HCT116 (cell line): ENCODE measurements around the gene CEP152. TPM values are rescaled to one million over a fixed set of nuclear protein-coding genes. Genes with fewer than 3 reads are reported as not detected.

Source experiments
- ATAC-seq: fragments of 200-7000 bp; cut with Tn5 transposase; 2 replicates; pipeline ENCODE4 v1.9.1; 2020; ENCODE audit warnings: mild to moderate bottlenecking, moderate library complexity
- Bru-seq: library from RNA; stranded (reverse); fragments of 400-500 nt; gene quantifications from one replicate; lab custom pipeline; 2021; lab: Mats Ljungman, UMichigan
- BruChase-seq, 2 experiments: library from RNA; stranded (reverse); fragments of 400-500 nt; gene quantifications; one replicate each; lab custom pipeline; 2021; lab: Mats Ljungman, UMichigan
- BruUV-seq: library from RNA; stranded (reverse); fragments of 400-500 nt; replicated peaks from 2 replicates; lab custom pipeline; 2021; lab: Mats Ljungman, UMichigan
- CTCF ChIA-PET: fragments of 300-600 bp; sonication (Branson Sonifier 250); formaldehyde crosslinking; loops from one replicate; lab custom pipeline; 2021; ENCODE audit warnings: antibody characterized with exemption; lab: Charles Lee
- POLR2A ChIA-PET: fragments of 300-600, 350-600 bp; sonication (Branson Sonifier 250); formaldehyde crosslinking; loops from one replicate; lab custom pipeline; 2021; ENCODE audit warnings: antibody characterized with exemption; lab: Charles Lee
- RAD21 ChIA-PET, 2 experiments: fragments of 300-600 bp; sonication (Branson Sonifier 250); formaldehyde crosslinking; loops; one replicate each; lab custom pipeline; 2023; ENCODE audit warnings: low total read pairs in 2 of 2; ENCODE audit not compliant: uncharacterized antibody in 2 of 2, unreplicated experiment in 2 of 2, low non-redundant PET in 1 of 2; lab: Charles Lee
- DNase-seq: peaks from one replicate; pipeline ENCODE4 v3.0.0-alpha.2; 2010; ENCODE audit warnings: low read depth, low spot score
- H2AFZ ChIP-seq: fragments of 200-600 bp; shearing (Covaris generic), sonication (generic); 2 replicates; pipeline ENCODE4 v1.6.1; 2017; ENCODE audit warnings: low read depth, mixed run types, mixed read lengths, antibody characterized with exemption, low read length; ENCODE audit not compliant: poor library complexity, severe bottlenecking
- H3K27ac ChIP-seq: 2 replicates; pipeline ENCODE4 v1.5.1; 2012; ENCODE audit warnings: low read depth, low read length
- H3K27me3 ChIP-seq: fragments of 200-600 bp; sonication (generic); 2 replicates; pipeline ENCODE4 v1.6.1; 2016; ENCODE audit warnings: mixed run types, low read length, mixed read lengths; ENCODE audit not compliant: insufficient read depth
- H3K36me3 ChIP-seq, 2 experiments: fragments of 200-500 bp in 1 of 2; fragments of 200-600 bp in 1 of 2; sonication (Bioruptor generic) in 1 of 2; sonication (generic) in 1 of 2; 2 replicates each; pipeline versions ENCODE4 v1.5.1 to v1.6.1; 2014 to 2016; ENCODE audit warnings: low read length in 2 of 2, inconsistent platforms in 1 of 2, mixed read lengths in 1 of 2, mixed run types in 1 of 2; ENCODE audit not compliant: insufficient read depth in 2 of 2, control insufficient read depth in 1 of 2
- H3K4me1 ChIP-seq, 2 experiments: fragments of 200-600 bp in 1 of 2; sonication (generic) in 1 of 2; 2 replicates each; pipeline versions ENCODE4 v1.5.1 to v1.6.1; 2012 to 2017; ENCODE audit warnings: low read length in 2 of 2, inconsistent platforms in 1 of 2, mild to moderate bottlenecking in 1 of 2, mixed read lengths in 1 of 2, mixed run types in 1 of 2, moderate library complexity in 1 of 2; ENCODE audit not compliant: insufficient read depth in 2 of 2, control insufficient read depth in 1 of 2
- H3K4me2 ChIP-seq: fragments of 200-600 bp; sonication (generic); 2 replicates; pipeline ENCODE4 v1.6.1; 2017; ENCODE audit warnings: mixed run types, low read length, mixed read lengths
- H3K4me3 ChIP-seq, 2 experiments: fragments of 200-600 bp in 1 of 2; sonication (generic) in 1 of 2; replicated peaks in 1 of 2; 2 replicates each; pipeline ENCODE4 v1.5.1; 2011 to 2016; ENCODE audit warnings: low read length in 2 of 2, control low read depth in 1 of 2, low read depth in 1 of 2, mild to moderate bottlenecking in 1 of 2, mixed read lengths in 1 of 2, mixed run types in 1 of 2
- H3K79me2 ChIP-seq: fragments of 200-600 bp; sonication (generic); 2 replicates; pipeline ENCODE4 v1.6.1; 2017; ENCODE audit warnings: mild to moderate bottlenecking, mixed run types, low read length, moderate library complexity, mixed read lengths; ENCODE audit not compliant: insufficient read depth
- H3K9ac ChIP-seq: fragments of 200-600 bp; sonication (generic); 2 replicates; pipeline ENCODE4 v1.6.1; 2016; ENCODE audit warnings: low read length, mixed read lengths
- H3K9me2 ChIP-seq: fragments of 200-600 bp; sonication (generic), shearing (Covaris generic); 2 replicates; pipeline ENCODE4 v1.6.1; 2017; ENCODE audit warnings: mixed run types, mild to moderate bottlenecking, moderate library complexity; ENCODE audit not compliant: insufficient read depth
- H3K9me3 ChIP-seq, 2 experiments: fragments of 200-500 bp in 1 of 2; fragments of 200-600 bp in 1 of 2; sonication (Bioruptor generic) in 1 of 2; sonication (generic) in 1 of 2; 2 replicates each; pipeline ENCODE4 v1.6.1; 2014 to 2017; ENCODE audit warnings: low read length in 2 of 2, mixed read lengths in 2 of 2, inconsistent platforms in 1 of 2, low read depth in 1 of 2, mild to moderate bottlenecking in 1 of 2, mixed run types in 1 of 2, moderate library complexity in 1 of 2; ENCODE audit not compliant: control insufficient read depth in 1 of 2, insufficient read depth in 1 of 2
- H4K20me1 ChIP-seq: fragments of 200-600 bp; sonication (generic), shearing (Covaris generic); 2 replicates; pipeline ENCODE4 v1.6.1; 2017; ENCODE audit warnings: mixed run types, mild to moderate bottlenecking, moderate library complexity; ENCODE audit not compliant: insufficient read depth
- CBX3 ChIP-seq: IDR thresholded peaks from 2 replicates; pipeline ENCODE4 v1.6.1; 2012; ENCODE audit warnings: low read depth
- CEBPB ChIP-seq: IDR thresholded peaks from 2 replicates; pipeline ENCODE4 v1.6.1; 2012; ENCODE audit warnings: low read depth
- EGR1 ChIP-seq: IDR thresholded peaks from 2 replicates; pipeline ENCODE4 v1.6.1; 2012; ENCODE audit warnings: low read depth
- ELF1 ChIP-seq: IDR thresholded peaks from 2 replicates; pipeline ENCODE4 v1.6.1; 2012; ENCODE audit warnings: low read depth, borderline replicate concordance
- EZH2phosphoT487 ChIP-seq: fragments of 200-600 bp; IDR thresholded peaks from 2 replicates; pipeline ENCODE4 v1.6.1; 2018; ENCODE audit warnings: antibody characterized with exemption, borderline replicate concordance
- POLR2AphosphoS5 ChIP-seq: IDR thresholded peaks from 2 replicates; pipeline ENCODE4 v1.6.1; 2011; ENCODE audit warnings: mild to moderate bottlenecking, low read depth, low read length, moderate library complexity
- RAD21 ChIP-seq: IDR thresholded peaks from 2 replicates; pipeline ENCODE4 v1.6.1; 2012; ENCODE audit warnings: low read depth, mild to moderate bottlenecking
- SIN3A ChIP-seq: IDR thresholded peaks from 2 replicates; pipeline ENCODE4 v1.6.1; 2012; ENCODE audit warnings: low read depth
- SP1 ChIP-seq: IDR thresholded peaks from 2 replicates; pipeline ENCODE4 v1.6.1; 2012; ENCODE audit warnings: low read depth
- TCF7L2 ChIP-seq: IDR thresholded peaks from 2 replicates; pipeline ENCODE4 v1.7.0; 2011; ENCODE audit warnings: borderline replicate concordance, inconsistent platforms; ENCODE audit not compliant: insufficient read depth, insufficient read length; ENCODE audit errors: extremely low read depth
- YY1 ChIP-seq: IDR thresholded peaks from 2 replicates; pipeline ENCODE4 v1.6.1; 2011; ENCODE audit warnings: low read length, low read depth, moderate library complexity, mild to moderate bottlenecking; ENCODE audit not compliant: insufficient replicate concordance; ENCODE audit errors: extremely low read depth
- intact Hi-C: fragments of 100-400 bp; cut with micrococcal nuclease; formaldehyde crosslinking; loops from 2 replicates; pipeline ENCODE4 v1.10.0; 2022
- long read RNA-seq: library from polyadenylated mRNA; unstranded; transcript quantifications from one replicate; pipeline ENCODE4 v2.0.0, GENCODE V29; 2021; ENCODE audit not compliant: unreplicated experiment
- polyA plus RNA-seq: library from polyadenylated mRNA; unstranded; fragments of >200 nt; gene quantifications from 2 replicates; pipeline ENCODE4 v1.2.1, GENCODE V29; 2012; ENCODE audit warnings: missing spikeins
- total RNA-seq: library from RNA; stranded (reverse); gene quantifications from one replicate; pipeline ENCODE4 v1.2.1, GENCODE V29; 2021; ENCODE audit not compliant: unreplicated experiment
- TF ChIP-seq, protein P1 (sequence below): IDR thresholded peaks from 2 replicates; pipeline ENCODE4 v1.6.1; 2011; ENCODE audit warnings: mild to moderate bottlenecking, low read length, moderate library complexity; ENCODE audit not compliant: insufficient replicate concordance; ENCODE audit errors: extremely low read depth

The CEP152 gene, protein sequence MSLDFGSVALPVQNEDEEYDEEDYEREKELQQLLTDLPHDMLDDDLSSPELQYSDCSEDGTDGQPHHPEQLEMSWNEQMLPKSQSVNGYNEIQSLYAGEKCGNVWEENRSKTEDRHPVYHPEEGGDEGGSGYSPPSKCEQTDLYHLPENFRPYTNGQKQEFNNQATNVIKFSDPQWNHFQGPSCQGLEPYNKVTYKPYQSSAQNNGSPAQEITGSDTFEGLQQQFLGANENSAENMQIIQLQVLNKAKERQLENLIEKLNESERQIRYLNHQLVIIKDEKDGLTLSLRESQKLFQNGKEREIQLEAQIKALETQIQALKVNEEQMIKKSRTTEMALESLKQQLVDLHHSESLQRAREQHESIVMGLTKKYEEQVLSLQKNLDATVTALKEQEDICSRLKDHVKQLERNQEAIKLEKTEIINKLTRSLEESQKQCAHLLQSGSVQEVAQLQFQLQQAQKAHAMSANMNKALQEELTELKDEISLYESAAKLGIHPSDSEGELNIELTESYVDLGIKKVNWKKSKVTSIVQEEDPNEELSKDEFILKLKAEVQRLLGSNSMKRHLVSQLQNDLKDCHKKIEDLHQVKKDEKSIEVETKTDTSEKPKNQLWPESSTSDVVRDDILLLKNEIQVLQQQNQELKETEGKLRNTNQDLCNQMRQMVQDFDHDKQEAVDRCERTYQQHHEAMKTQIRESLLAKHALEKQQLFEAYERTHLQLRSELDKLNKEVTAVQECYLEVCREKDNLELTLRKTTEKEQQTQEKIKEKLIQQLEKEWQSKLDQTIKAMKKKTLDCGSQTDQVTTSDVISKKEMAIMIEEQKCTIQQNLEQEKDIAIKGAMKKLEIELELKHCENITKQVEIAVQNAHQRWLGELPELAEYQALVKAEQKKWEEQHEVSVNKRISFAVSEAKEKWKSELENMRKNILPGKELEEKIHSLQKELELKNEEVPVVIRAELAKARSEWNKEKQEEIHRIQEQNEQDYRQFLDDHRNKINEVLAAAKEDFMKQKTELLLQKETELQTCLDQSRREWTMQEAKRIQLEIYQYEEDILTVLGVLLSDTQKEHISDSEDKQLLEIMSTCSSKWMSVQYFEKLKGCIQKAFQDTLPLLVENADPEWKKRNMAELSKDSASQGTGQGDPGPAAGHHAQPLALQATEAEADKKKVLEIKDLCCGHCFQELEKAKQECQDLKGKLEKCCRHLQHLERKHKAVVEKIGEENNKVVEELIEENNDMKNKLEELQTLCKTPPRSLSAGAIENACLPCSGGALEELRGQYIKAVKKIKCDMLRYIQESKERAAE (N-terminal part only)
- total RNA-seq (19.7 TPM), Bru-seq, nascent RNA (percentile 75 among the genes with signal in this experiment), BruChase-seq, experiment 1, labeled RNA remaining after a 6-hour chase (percentile 78 among the genes with signal in this experiment), BruChase-seq, experiment 2, labeled RNA remaining after a 2-hour chase (percentile 69 among the genes with signal in this experiment)
- 7.2 TPM in 2 replicates for polyA plus RNA-seq
- long read RNA-seq, partial matches to known transcripts: 24 of 29 reads
- long read RNA-seq, other reads (novel, unspliced or antisense): 5 of 29 reads

DNA sequence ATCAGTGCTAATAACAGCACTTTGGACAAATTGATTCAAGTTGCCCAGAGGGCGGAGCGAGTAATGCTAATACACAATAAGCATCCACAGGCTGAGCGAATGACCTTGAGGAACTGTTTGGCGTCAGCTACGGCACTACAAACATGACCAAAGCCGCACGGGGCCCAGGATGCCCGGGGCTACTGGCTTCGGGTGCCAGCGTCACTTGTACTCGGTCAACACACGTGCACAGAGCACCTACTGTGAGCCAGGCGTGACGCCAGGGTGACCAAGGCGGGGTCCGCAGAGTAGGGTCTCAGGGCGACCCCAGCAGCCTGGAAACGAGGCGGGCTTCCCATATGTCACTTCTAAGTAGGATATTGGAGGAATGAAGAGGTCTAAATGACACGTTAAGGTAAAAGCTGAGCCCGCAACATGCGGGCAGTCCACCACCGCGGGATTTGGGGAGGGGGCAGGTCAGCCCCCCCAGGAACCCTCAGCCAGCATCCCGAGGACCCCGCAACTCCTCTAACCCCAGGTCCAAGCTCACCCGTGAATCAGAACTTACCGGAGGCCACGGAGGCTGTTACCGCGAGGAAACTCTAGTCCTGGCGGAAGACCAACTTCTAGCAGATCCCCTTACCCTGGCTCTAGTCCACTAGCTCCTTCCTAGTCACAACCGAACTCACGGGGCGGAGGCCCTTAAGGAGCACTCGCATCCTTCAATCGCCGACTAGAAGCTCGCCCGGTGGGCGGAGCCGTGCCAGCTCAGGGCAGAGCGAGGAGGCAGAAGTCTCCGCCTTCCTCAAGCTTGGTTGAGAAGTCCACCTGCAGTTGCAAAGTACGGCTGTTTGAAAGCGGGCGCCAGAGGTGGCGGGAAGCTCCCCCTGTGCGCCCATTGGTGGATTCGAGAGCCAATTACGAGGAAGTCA is at the start of gene CEP152:
Gene CEP152, minus strand, starts transcription at position 656 of the 911 bp plus-strand sequence. CDS start 5,420 bp downstream, outside the sequence.
- Histone ChIP-seq H4K20me1 (no peaks in the 10 kb centered on the region), H3K9ac (peak within 1 kb of the TSS; percentile 89), H3K4me1 (peaks cover 0 to 14% of the 10 kb centered on the region in 2 experiments; a peak in 2 of 4 replicates), H3K9me2 (no peaks in the 10 kb centered on the region), H3K4me2 (peak within 1 kb of the TSS; percentile 87), H3K36me3 (no peaks in the 10 kb centered on the region), H3K9me3 (no peaks in the 10 kb centered on the region), H3K27ac (peak within 1 kb of the TSS; percentile 64), H3K27me3 (no peaks in the 10 kb centered on the region), H3K79me2 (peaks cover 48% of the 10 kb centered on the region), H2AFZ (peak within 1 kb of the TSS; percentile 91), H3K4me3 (peak within 1 kb of the TSS; percentile 73 to 97)
- BruUV-seq: TSS peak; percentile 62
- ChIA-PET POLR2A (interaction anchor here (0.9 to 1.0 kb wide), 4 partner anchors 11 to 452 kb away, joined by 3 to 4 read pairs (median 3); partner anchors contain the start of gene EID1), CTCF (interaction anchor here (0.8 to 2.8 kb wide), 6 partner anchors 9 to 1241 kb away, joined by 3 to 24 read pairs (median 4); no protein-coding TSS in a partner anchor), RAD21 (interaction anchor here in 1 of 2 experiments (0.5 kb wide), 1 partner anchor 106 kb away, joined by 3 read pairs; no protein-coding TSS in a partner anchor)
- ATAC-seq (peak; percentile 95), DNase-seq (peak; percentile 99)
- intact Hi-C loops: no loop called here
- TF ChIP-seq TCF7L2 (peak; percentile 57), SP1 (peak; percentile 93), SIN3A (peak; percentile 56; the same call in 1 of the 2 replicates), YY1 (no peak), CEBPB (no peak), POLR2AphosphoS5 (peak; percentile 71), RAD21 (no peak), EZH2phosphoT487 (no peak), EGR1 (no peak), CBX3 (no peak), ELF1 (peak; percentile 72)
- TF ChIP-seq, protein P1, sequence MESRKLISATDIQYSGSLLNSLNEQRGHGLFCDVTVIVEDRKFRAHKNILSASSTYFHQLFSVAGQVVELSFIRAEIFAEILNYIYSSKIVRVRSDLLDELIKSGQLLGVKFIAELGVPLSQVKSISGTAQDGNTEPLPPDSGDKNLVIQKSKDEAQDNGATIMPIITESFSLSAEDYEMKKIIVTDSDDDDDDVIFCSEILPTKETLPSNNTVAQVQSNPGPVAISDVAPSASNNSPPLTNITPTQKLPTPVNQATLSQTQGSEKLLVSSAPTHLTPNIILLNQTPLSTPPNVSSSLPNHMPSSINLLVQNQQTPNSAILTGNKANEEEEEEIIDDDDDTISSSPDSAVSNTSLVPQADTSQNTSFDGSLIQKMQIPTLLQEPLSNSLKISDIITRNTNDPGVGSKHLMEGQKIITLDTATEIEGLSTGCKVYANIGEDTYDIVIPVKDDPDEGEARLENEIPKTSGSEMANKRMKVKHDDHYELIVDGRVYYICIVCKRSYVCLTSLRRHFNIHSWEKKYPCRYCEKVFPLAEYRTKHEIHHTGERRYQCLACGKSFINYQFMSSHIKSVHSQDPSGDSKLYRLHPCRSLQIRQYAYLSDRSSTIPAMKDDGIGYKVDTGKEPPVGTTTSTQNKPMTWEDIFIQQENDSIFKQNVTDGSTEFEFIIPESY: no peak
